ENCODE data around the gene BBS9. TPM values are rescaled to one million over a fixed set of nuclear protein-coding genes. Genes with fewer than 3 reads are reported as not detected.

The BBS9 gene
- total and polyA plus RNA-seq, 4 experiments from 2014 or later = 13.9 to 27.3 (median 24.8) TPM

DNA sequence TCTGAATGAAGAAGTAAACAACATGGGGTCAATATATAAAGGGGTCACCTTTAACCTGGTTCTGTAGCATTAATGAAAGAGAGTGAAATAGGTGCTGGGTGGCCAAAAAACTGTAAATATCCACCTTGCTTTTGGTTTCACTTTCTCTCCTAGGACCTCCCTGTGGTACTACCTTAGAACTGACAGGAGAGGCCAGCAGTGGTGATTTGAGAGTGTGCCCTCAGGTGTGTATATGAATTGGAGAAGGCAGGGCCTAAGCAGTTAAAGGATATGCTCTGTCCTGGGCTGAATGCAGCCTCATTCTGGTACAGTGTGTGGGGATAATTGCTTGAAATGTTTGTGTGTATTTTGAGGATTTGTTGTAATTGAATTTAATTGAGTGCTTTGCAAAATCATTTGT lies 62.0 kb downstream of the BBS9 start:
- CTCF ChIA-PET (ENCODE audit: partially characterized antibody) = no interaction called here
- no peak overlapping the region for H3K27ac ChIP-seq (ENCODE audit: low read depth, low read length)

DNA sequence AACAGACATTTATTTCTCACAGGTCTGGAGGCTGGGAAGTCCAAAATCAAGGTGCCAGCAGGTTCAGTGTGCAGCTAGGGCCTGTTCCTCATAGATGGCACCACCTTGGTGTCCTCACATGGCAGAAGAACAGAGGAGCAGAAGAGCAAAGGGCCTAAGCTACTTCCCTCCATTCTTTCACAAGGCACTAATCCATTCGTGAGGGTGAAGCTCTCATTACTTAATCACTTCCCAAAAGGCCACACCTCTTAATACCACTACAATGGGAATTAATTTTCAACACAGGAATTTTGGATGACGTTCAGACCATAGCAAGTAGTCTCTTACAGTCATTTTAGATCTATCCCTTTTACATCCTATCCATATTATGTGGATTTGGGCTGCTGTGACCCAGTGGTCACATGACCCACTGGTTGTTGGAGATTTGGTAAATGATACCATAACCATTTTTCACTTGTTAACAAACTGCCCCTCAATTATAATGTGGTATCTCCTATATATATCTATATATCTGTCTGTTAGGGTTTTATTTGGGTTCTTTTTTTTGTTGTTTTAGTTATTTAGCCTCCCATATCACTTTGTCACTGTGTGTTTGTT lies 63.4 kb downstream of the BBS9 start:
- no peaks in the 10 kb centered on the region for H3K27me3 ChIP-seq (ENCODE audit: insufficient read depth, low read length)
- H3K4me1 ChIP-seq (ENCODE audit: insufficient read depth, low read length) = peaks cover 17% of the 10 kb centered on the region
- H3K9me3 ChIP-seq (ENCODE audit: control insufficient read depth in 1 of 2, low read length in 2 of 2) = no peaks in the 10 kb centered on the region
- Mint-ChIP-seq H3K27ac (no peak overlapping the region), H3K4me1 (peaks cover 17 to 23% (median 19%) of the 10 kb centered on the region in 4 donors), H3K27me3 (no peaks in the 10 kb centered on the region), H3K36me3 (peaks cover 3 to 35% of the 10 kb centered on the region in 2 donors), H3K9me3 (peaks cover 0 to 4% (median 0%) of the 10 kb centered on the region in 8 donors), H3K4me3 (no peak overlapping the region)
- ChIA-PET CTCF (ENCODE audit: partially characterized antibody) (interaction anchor here (1.4 to 1.7 kb wide), 2 partner anchors 346 to 737 kb away, joined by 3 read pairs; no protein-coding TSS in a partner anchor), POLR2A (ENCODE audit: partially characterized antibody) (no interaction called here)
- intact Hi-C loops (cut with micrococcal nuclease) = no loop called here
- H3K36me3 ChIP-seq (ENCODE audit: insufficient read depth, low read length) = no peaks in the 10 kb centered on the region
- H3K27ac ChIP-seq (ENCODE audit: low read depth, low read length) = no peak overlapping the region
- no peak overlapping the region for H3K4me3 ChIP-seq (ENCODE audit: low read length in 2 of 2)
- DNase-seq = no peak

More for the DNA sequence above, 62.0 kb downstream of the BBS9 start:
- H3K4me3 ChIP-seq (ENCODE audit: low read length in 2 of 2) = peak overlapping the region in 1 of 2 donors; percentile 5
- H3K27me3 Mint-ChIP-seq = no peaks in the 10 kb centered on the region
- intact Hi-C loops (cut with micrococcal nuclease) = no loop called here
- peak overlapping the region; percentile 37 to 89 (median 74) for H3K27ac Mint-ChIP-seq
- no peaks in the 10 kb centered on the region for H3K36me3 ChIP-seq (ENCODE audit: insufficient read depth, low read length)
- peak; percentile 9 to 39 (median 15) for DNase-seq
- no peaks in the 10 kb centered on the region for H3K27me3 ChIP-seq (ENCODE audit: insufficient read depth, low read length)
- POLR2A ChIA-PET (ENCODE audit: partially characterized antibody) = no interaction called here
- no peaks in the 10 kb centered on the region for H3K9me3 ChIP-seq (ENCODE audit: control insufficient read depth in 1 of 2, low read length in 2 of 2)
- peaks cover 17% of the 10 kb centered on the region for H3K4me1 ChIP-seq (ENCODE audit: insufficient read depth, low read length)
- H3K4me1 Mint-ChIP-seq = peaks cover 17 to 23% (median 19%) of the 10 kb centered on the region in 4 donors
- peak overlapping the region; percentile 17 to 76 (median 66) for H3K4me3 Mint-ChIP-seq
- peaks cover 0 to 4% (median 0%) of the 10 kb centered on the region in 8 donors for H3K9me3 Mint-ChIP-seq
- H3K36me3 Mint-ChIP-seq = peaks cover 3 to 31% of the 10 kb centered on the region in 2 donors

DNA sequence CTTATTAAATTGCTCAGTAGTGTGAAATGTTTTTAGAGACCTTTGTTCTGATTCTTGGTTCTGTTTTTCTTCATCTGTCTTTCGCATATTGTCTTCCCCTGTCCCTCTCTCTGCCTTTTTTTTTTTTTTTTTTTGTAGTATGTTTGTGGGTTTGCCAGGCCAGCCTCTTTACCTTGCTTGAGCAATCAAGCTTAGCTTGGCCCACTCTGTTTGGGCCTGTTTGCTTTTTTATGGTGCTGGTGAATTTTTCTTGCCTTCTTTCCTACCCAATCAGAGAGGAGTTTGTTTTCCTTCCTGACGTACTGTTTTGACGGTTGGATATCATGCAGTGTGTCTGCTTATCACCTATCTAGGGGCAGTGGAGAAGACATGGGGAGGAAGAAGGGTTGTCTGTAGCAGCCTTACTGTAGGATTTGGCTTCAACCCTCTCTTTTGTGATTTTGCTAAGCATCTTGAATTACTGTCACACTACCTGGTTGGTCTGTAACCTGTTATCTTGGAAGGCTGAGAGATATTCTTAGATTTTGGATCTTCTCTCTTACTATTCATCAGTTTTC lies 64.0 kb downstream of the BBS9 start:
- H3K4me1 Mint-ChIP-seq = peaks cover 16 to 22% (median 18%) of the 10 kb centered on the region in 4 donors
- H3K4me1 ChIP-seq (ENCODE audit: insufficient read depth, low read length) = peaks cover 17% of the 10 kb centered on the region
- peaks cover 0 to 4% (median 0%) of the 10 kb centered on the region in 8 donors for H3K9me3 Mint-ChIP-seq
- H3K36me3 ChIP-seq (ENCODE audit: insufficient read depth, low read length) = no peaks in the 10 kb centered on the region
- peaks cover 3 to 33% of the 10 kb centered on the region in 2 donors for H3K36me3 Mint-ChIP-seq
- no peaks in the 10 kb centered on the region for H3K27me3 ChIP-seq (ENCODE audit: insufficient read depth, low read length)
- ChIA-PET CTCF (ENCODE audit: partially characterized antibody) (interaction anchor here (1.4 to 1.7 kb wide), 2 partner anchors 347 to 737 kb away, joined by 3 read pairs; no protein-coding TSS in a partner anchor), POLR2A (ENCODE audit: partially characterized antibody) (no interaction called here)
- H3K9me3 ChIP-seq (ENCODE audit: control insufficient read depth in 1 of 2, low read length in 2 of 2) = no peaks in the 10 kb centered on the region
- intact Hi-C loops (cut with micrococcal nuclease) = no loop called here
- H3K27ac Mint-ChIP-seq = no peak overlapping the region
- no peak overlapping the region for H3K4me3 ChIP-seq (ENCODE audit: low read length in 2 of 2)
- H3K27ac ChIP-seq (ENCODE audit: low read depth, low read length) = no peak overlapping the region
- no peaks in the 10 kb centered on the region for H3K27me3 Mint-ChIP-seq
- H3K4me3 Mint-ChIP-seq = no peak overlapping the region
- no peak for DNase-seq

DNA sequence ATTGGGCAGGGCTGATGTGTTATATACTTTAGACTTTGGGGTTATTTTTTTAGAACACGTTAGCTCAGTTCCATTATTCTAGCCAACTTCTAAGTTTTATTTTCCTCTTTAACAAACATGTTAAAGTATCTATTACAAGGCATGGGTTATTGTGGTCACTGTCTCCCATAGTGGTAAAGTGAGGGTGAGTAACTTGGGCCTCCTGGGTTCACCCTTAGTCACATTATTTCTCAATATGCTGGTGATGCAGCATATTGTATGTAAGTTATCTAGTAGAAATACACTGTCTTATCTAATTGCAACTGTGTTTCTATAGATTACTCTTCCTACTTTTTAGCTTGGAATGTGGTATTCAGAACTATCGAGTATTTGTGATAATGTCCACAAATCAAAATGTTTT lies 65.9 kb downstream of the BBS9 start:
- Histone ChIP-seq H3K4me1 (ENCODE audit: insufficient read depth, low read length) (peaks cover 17% of the 10 kb centered on the region), H3K36me3 (ENCODE audit: insufficient read depth, low read length) (no peaks in the 10 kb centered on the region), H3K27ac (ENCODE audit: low read depth, low read length) (no peak overlapping the region), H3K9me3 (ENCODE audit: control insufficient read depth in 1 of 2, low read length in 2 of 2) (no peaks in the 10 kb centered on the region), H3K27me3 (ENCODE audit: insufficient read depth, low read length) (no peaks in the 10 kb centered on the region), H3K4me3 (ENCODE audit: low read length in 2 of 2) (no peak overlapping the region)
- Mint-ChIP-seq H3K4me3 (no peak overlapping the region), H3K27me3 (no peaks in the 10 kb centered on the region), H3K27ac (no peak overlapping the region), H3K36me3 (peaks cover 3 to 35% of the 10 kb centered on the region in 2 donors), H3K9me3 (peaks cover 0 to 4% (median 0%) of the 10 kb centered on the region in 8 donors), H3K4me1 (peaks cover 13 to 18% (median 16%) of the 10 kb centered on the region in 4 donors)
- DNase-seq = no peak
- intact Hi-C loops (cut with micrococcal nuclease) = no loop called here
- ChIA-PET CTCF (ENCODE audit: partially characterized antibody) (interaction anchor here (0.6 kb wide), 1 partner anchor 9 kb away, joined by 3 read pairs; no protein-coding TSS in a partner anchor), POLR2A (ENCODE audit: partially characterized antibody) (no interaction called here)

DNA sequence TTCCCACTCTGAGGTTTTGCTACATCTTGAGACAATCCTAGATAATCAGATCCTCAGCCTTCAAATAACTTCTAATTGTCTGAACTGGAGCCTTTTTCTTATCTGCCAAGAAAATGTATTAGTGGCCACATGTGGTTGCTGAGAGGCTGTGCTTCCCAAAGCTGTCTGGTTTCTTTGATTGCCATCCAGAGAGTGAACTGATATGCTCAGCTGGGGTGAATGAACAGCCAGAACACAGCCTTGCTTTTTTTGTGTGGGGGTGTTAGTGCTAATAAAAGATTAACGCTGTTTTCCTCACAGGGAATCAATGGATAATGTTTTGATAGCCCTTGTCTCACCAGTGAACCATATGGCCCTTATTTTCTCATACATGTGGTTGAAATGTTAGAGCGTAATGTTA lies 66.9 kb downstream of the BBS9 start:
- Histone ChIP-seq H3K36me3 (ENCODE audit: insufficient read depth, low read length) (no peaks in the 10 kb centered on the region), H3K4me3 (ENCODE audit: low read length in 2 of 2) (no peak overlapping the region), H3K4me1 (ENCODE audit: insufficient read depth, low read length) (peaks cover 7% of the 10 kb centered on the region), H3K9me3 (ENCODE audit: control insufficient read depth in 1 of 2, low read length in 2 of 2) (no peaks in the 10 kb centered on the region), H3K27ac (ENCODE audit: low read depth, low read length) (no peak overlapping the region), H3K27me3 (ENCODE audit: insufficient read depth, low read length) (no peaks in the 10 kb centered on the region)
- ChIA-PET CTCF (ENCODE audit: partially characterized antibody) (no interaction called here), POLR2A (ENCODE audit: partially characterized antibody) (no interaction called here)
- DNase-seq = no peak
- peaks cover 3 to 43% of the 10 kb centered on the region in 2 donors for H3K36me3 Mint-ChIP-seq
- intact Hi-C loops (cut with micrococcal nuclease) = no loop called here
- peaks cover 4 to 8% (median 7%) of the 10 kb centered on the region in 4 donors for H3K4me1 Mint-ChIP-seq
- H3K4me3 Mint-ChIP-seq = no peak overlapping the region
- no peak overlapping the region for H3K27ac Mint-ChIP-seq
- H3K27me3 Mint-ChIP-seq = no peaks in the 10 kb centered on the region
- peaks cover 0 to 4% (median 0%) of the 10 kb centered on the region in 8 donors for H3K9me3 Mint-ChIP-seq

DNA sequence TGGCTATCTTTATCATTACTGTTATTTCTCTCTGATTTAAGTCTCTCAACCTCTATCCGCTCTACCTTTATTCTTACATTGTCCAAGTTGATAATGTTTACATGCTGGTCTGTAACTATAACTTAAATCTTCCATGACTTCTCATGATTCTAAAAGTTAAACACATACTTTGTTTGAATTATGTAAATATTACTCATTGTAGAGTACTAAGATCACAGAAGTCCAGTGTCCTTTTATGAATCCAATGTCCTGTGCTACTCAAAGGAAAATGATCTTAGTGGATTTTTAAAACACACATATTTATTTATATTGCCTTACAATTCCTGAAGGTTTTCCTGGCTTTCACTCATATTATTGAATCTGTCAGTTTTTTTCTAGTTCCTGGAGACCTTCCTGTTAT lies 70.9 kb downstream of the BBS9 start:
- peaks cover 5 to 32% of the 10 kb centered on the region in 2 donors for H3K36me3 Mint-ChIP-seq
- Histone ChIP-seq H3K36me3 (ENCODE audit: insufficient read depth, low read length) (no peaks in the 10 kb centered on the region), H3K9me3 (ENCODE audit: control insufficient read depth in 1 of 2, low read length in 2 of 2) (no peaks in the 10 kb centered on the region), H3K27me3 (ENCODE audit: insufficient read depth, low read length) (no peaks in the 10 kb centered on the region), H3K4me3 (ENCODE audit: low read length in 2 of 2) (no peak overlapping the region), H3K27ac (ENCODE audit: low read depth, low read length) (no peak overlapping the region), H3K4me1 (ENCODE audit: insufficient read depth, low read length) (no peaks in the 10 kb centered on the region)
- no peak overlapping the region for H3K4me3 Mint-ChIP-seq
- H3K27ac Mint-ChIP-seq = no peak overlapping the region
- ChIA-PET POLR2A (ENCODE audit: partially characterized antibody) (no interaction called here), CTCF (ENCODE audit: partially characterized antibody) (no interaction called here)
- no peaks in the 10 kb centered on the region for H3K27me3 Mint-ChIP-seq
- no peak for DNase-seq
- no peaks in the 10 kb centered on the region for H3K4me1 Mint-ChIP-seq
- H3K9me3 Mint-ChIP-seq = peaks cover 0 to 4% (median 0%) of the 10 kb centered on the region in 8 donors
- intact Hi-C loops (cut with micrococcal nuclease) = no loop called here

DNA sequence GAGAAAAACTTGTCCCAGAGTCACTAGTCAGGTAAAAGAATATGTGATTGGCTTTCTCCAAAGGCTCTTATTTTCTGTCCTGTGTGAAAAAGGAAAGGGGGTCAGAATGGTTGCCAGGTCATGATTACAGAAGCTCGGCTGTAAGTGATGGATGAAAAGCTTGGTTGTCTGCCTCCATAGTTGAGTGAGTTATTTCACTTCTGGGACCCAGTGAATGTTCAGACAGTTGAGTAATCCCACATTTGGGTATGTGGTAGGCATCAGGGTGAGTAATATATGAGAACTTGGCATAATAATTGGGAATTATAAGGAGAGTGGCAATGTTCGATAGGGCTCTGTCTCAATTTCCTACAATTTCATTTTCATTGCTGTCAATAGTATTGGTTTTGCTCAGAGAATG lies 72.5 kb downstream of the BBS9 start:
- H3K9me3 Mint-ChIP-seq = peaks cover 0 to 4% (median 0%) of the 10 kb centered on the region in 8 donors
- H3K27ac Mint-ChIP-seq = no peak overlapping the region
- no peak overlapping the region for H3K27ac ChIP-seq (ENCODE audit: low read depth, low read length)
- H3K36me3 ChIP-seq (ENCODE audit: insufficient read depth, low read length) = no peaks in the 10 kb centered on the region
- H3K36me3 Mint-ChIP-seq = peaks cover 5 to 34% of the 10 kb centered on the region in 2 donors
- no peak overlapping the region for H3K4me3 Mint-ChIP-seq
- POLR2A ChIA-PET (ENCODE audit: partially characterized antibody) = no interaction called here
- DNase-seq = no peak
- H3K4me1 ChIP-seq (ENCODE audit: insufficient read depth, low read length) = no peaks in the 10 kb centered on the region
- H3K27me3 Mint-ChIP-seq = no peaks in the 10 kb centered on the region
- H3K4me1 Mint-ChIP-seq = no peaks in the 10 kb centered on the region
- no peaks in the 10 kb centered on the region for H3K9me3 ChIP-seq (ENCODE audit: control insufficient read depth in 1 of 2, low read length in 2 of 2)
- CTCF ChIA-PET (ENCODE audit: partially characterized antibody) = no interaction called here
- no peak overlapping the region for H3K4me3 ChIP-seq (ENCODE audit: low read length in 2 of 2)
- no peaks in the 10 kb centered on the region for H3K27me3 ChIP-seq (ENCODE audit: insufficient read depth, low read length)
- intact Hi-C loops (cut with micrococcal nuclease) = no loop called here
